HL-60 (cell line): ENCODE data around the gene DOP1B.

ENCODE experiments used
- GABPA ChIP-seq: IDR thresholded peaks from 2 replicates; pipeline ENCODE4 v1.6.1; 2012; ENCODE audit warnings: low read depth
- POLR2AphosphoS5 ChIP-seq: IDR thresholded peaks from 2 replicates; pipeline ENCODE4 v1.6.1; 2012; ENCODE audit warnings: low read depth

DNA sequence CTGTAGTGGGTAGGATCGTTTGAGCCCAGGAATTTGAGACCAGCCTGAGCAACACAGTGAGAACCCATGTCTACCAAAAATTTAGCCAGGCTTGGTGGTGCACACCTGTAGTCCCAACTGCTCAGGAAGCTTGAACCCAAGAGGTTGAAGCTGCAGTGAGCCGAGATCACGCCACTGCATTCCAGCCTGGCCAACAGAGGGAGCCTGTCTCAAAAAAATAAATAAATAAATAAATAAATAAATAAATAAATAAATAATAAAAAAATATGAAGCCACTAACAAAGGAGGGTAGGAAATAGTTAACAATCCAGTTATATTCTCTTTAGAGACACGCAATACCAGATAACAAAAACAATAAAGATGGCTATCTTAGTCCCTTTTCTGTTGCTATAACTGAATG, 33.6 kb upstream of the DOP1B start:
- TF ChIP-seq POLR2AphosphoS5 (no peak), GABPA (no peak)
